Measurements from ENCODE around the gene PCED1A.

Gene PCED1A

DNA sequence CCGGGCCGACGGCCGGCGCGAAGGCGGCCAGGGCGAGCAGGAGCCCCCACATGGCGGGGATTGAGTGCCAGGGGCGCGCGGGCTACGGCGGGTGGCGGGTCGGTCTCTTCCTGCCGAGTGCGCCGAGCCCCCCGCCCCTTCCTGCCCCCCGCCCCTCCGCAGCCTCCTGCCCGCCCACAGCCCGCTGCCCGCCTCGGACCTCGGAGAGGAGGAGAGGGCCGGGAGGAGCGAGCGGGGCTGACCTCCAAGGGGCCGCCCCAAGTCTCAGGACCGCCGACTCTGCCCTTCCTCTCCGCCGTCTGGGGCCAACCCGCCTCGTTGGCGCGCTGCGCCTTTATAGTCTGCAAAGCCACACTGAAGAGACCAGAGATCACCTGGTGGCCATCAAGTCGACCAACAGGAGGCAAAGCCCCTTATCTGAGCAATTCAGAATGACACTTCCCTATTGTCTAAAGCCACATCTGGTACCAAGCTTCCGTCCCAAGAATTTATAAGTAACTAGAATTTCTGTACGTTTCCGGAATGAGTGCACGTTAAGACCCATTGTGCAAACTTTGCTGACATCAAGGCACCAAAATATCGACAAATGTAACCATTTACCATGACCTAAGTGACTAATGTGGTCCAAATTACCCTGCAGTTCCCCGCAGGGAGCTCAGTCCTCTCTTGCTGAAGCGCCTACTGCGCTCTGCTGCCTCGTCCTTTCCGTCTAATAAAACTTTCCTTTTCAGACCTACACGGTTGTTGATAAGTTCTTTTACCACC lies 39.8 kb downstream of the PCED1A start, which contains the start of gene CPXM1:
Gene CPXM1, minus strand, starts transcription at position 107 of the 765 bp plus-strand sequence. Its CDS starts 55 bp downstream, at position 52.
- DNase-seq = no peak

DNA sequence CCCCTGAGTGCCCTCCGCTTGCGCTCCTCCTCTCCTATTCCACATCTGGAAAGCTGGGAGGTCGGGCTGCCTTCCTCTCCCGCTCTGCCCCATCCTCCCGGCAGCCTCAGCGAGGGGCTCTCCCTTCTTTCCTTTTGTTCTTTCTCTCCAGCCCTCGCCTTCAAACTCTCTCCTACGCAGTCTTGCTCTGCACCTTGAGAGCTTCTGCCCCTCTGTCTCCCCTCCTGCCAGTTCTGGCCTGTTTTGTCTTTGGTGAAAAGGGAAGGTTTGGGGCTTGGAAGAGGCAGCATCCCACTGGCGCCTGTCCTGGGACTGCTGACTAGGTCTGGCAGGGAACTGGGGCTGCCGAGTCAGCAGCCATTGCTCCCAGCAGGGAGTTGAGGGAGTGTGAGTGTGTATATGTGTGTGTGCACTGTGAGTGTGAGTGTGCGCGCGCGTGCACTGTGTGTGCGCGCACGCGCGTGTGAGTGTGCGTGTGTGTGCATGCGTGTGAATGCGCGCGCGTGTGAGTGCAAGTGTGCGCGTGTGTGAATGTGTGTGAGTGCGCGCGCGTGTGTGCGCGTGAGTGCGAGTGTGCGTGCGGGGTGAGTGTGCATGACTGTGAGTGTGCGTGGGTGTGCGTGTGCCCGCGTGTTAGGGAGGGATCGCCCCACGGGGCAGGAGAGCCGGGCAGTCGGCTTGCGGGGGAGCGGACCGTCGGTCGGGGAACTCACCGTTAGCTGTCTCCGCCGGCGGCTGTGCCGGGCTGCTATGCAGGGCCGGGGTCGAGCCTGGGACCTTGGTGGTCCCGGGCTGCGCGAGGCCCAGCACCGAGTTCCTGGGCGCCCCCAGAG lies 40.6 kb downstream of the PCED1A start:
- no peak for DNase-seq

DNA sequence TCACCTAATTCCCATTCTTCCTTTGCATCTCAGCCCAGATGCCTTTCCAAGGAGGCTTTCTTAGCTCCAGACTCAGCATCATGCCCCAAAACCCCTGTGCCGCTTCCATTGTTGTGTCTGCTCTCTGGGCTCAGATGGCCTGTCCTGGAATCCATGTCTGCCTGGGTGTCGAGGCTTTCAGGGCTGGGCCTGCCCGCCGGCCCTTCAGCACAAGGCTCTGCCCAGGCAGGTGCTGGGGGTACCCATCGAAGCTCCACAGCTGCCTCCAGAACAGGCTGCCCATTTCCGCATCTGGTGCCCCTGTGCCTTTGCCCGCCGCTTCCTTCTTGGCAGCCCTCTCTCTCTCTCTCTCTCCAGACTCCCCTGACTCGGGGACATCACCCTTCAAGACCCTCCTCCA lies 41.2 kb downstream of the PCED1A start:
- no peak for DNase-seq

DNA sequence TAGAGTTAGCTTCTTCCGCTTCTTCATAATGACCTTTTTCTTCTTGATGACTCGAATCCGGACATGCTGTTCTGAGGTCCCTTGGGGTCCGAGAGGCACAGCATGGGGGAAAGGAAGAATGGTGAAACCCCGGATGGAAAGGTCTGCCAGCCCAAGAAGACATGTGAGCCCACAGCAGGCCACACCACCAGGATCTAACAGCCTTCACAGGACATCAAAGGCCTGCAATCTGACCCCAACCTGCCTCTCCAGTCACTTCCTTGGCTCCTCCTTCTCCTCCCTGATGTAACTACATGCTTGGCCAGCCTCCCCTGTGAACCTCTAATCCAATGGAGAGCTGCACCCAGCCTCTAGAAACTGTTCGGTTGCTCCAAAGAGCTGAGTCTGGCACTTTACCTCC lies 41.6 kb downstream of the PCED1A start:
- no peak for DNase-seq

DNA sequence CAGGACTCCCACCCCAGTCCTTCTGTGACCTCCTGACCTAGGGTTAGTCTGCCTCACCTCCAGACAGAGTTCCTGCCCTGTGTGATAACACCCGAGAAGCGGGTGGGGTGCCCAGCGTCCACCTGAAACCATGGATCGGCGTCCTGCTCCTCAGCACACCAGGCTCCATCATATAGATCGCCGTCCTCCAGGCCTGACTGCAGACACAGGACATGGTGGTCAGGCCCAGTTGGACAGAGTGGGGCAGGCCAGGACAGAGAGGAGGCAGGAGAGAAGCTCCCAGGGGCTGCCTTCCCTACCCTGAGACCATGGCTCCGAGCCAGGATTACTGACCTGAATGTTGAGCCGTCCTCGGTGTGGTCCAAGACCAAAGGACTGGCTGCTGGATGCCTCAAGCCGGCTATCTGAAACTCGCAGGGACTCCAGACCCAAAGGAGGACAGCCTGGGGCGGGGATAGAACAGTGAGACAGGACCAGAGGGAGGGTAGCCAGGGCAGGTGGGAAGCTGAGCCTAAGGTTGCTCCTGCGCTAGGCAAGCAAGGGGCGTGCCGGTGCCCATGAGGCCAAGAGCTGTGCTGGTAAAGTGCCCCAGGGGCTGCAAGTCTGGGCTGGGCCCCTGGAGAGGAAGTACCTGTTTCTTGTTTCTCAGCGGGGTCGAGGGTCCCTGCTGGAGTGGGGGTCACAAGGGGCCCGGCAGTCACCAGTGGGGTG lies 42.2 kb downstream of the PCED1A start:
- DNase-seq = no peak

DNA sequence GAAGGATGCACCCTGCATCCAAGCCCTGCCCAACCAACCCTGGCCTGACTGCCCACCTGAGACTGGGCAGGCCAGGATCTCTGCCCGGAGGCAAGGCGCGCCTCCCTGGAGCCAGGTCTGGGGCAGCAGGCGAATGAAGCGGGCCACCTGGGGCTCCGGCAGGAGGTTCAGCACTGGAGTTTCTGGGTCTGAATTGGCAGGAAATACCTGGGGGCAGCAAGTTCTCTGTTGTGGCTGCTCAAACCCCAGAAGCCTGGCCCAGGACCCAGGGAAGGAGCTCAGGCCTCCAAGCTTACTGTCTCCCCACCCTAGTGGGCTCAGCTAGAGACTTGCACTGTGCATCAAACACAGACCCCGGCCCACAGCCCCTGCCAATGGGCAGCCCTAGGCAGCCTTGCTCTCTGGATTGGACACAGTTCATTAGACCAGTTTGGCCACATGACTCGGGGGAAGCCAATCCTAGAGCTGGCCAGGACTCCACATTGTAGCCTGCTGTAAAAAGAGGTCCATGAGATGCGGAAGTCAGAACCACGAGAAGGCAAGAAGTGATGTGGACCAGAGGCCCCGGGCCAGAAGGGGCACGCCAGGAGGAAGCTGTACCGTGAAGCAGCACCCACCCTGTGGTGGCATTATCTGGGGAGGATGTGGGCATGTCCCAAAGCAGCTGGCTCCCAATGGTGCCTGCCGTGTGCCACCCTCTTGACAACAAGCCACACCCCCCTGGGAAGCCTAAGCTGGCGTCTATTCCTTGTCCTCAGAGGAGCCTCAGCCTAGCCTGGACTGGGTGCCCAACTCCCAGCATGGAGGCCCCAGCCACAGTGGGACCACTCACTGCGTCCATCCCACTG lies 43.1 kb downstream of the PCED1A start:
- DNase-seq = no peak

DNA sequence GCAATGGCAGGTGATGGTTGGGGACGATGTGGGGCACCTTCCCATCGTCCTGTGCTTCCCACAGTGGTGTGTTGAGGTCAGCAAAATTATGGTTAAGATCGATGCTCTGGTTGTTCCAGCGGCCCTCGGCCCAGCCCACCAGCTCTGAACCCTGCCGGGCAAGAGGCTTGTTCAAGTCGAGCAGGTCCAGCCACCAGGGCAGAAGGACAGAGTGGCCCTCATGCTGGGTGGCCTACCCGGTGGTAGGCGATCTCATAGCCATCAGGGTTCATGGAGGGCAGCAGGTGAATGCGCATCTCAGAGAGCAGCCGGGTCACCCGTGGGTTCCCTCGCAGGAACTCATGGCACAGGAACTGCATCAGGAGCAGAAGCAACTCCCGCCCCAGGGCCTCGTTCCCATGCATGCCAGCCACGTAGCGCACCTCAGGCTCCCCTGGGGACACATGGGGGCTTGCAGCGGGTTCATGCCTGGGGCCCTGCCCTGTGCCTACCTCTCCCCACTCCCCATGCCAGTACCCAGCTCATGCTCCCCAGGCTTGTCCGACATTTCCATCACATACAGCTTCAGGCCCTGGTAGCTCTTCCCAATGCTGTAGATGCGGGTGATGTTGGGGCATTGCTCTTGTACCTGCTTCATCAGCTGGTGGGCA lies 44.3 kb downstream of the PCED1A start:
- no peak for DNase-seq

DNA sequence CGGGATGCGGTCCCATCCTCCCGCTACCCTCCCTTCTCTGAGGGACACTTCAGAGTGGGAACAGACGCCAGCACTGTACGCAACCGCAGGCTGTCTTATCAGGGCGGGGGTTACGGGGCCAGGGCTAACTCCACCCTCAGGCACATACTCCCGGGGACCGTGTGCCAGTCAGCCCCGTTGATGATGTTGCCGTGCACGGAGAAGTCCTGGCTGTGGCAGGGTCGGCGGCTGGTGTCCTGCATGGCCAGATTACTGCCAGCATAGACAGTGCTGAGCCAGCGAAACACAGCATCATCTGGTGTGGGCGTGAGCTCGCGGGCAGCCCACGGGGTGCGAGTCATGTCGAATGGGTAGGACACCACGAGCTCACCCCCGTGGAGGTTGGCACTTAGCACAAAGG lies 45.0 kb downstream of the PCED1A start:
- no peak for DNase-seq

DNA sequence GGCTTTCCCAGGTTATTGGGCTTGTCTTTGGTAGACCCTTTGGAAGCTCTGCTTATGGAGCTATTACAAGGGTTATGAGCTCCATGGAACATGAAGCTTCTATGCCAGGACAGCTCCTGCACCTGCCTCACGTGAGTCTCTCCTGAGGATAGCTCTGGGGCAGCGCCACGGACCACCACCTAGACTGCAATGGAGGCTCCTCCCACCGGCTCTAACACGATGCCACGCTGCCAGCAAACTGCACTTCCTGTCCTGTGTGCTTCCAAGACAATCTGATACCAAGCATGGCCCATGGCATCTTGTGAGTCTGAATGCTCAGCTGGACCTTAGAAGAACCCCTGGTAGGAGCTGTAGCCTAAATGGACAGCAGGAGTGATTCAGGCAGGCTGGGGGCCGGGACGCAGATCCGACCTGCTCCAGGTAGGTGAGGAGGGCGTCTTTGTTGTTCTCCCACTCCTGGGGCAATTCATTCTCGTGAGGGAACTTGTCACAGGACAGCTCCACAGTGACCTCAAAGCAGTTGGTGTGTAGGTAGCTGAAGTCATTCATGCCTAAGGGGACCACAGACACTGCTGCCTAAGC lies 45.5 kb downstream of the PCED1A start:
- no peak for DNase-seq

DNA sequence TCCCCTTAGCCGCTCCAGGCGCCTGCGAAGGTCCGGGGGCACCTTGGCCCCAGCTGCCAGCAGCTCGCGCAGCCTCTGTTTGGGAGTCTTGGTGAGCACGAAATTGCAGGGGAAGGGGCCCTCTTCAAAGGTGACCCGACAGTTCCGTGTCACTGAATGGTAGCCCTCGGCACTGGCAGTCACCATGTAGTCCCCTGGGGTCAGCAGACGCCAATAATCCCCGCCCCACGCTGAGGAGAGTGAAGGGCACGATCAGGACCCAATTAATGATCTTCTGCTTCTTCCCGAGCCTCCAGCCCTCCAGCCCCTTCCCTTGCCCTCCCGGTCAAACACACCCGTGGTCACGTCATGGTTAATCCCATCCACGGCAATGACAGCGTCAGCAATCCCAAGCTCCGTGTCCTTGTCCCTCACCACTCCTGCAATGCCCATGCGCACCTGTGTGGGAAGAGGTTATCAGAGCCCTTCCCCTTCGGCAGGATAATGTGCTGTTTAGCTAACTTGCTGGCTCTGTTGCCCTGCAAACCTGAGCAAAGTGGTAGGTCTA lies 46.2 kb downstream of the PCED1A start:
- no peak for DNase-seq

DNA sequence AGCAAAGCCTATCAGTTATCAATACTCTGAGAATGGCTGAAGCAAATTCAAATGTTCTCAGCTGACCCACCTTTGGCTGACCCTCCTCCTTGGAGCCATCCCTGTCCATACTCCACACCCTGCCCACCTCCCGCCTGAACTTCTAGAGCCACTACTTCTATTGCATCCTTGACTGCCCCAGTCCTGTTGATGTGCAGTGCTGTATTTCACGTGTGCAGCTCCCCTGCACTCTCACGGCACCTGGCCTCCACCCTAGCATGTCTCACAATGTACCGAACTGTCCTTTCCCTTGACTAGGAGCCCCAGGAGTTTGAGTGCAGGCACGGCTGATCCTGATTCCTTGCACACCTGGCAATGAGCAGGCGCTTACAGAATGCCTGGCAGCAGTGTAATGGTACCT lies 47.0 kb downstream of the PCED1A start:
- no peak for DNase-seq

Measured in kidney glomerular epithelial cell (primary cell).